AML-193 (cell line): Measurements from ENCODE around the gene FAM177A1.
"Not testable (repeated sequence)": the region's sequence is repeated elsewhere in the genome, so short reads cannot be mapped to it uniquely, and the experiment has no call there.

ENCODE experiments used
- DNase-seq, 2 experiments: peaks; one replicate each; lab custom pipeline; 2025; lab: John Stamatoyannopoulos, UW

The FAM177A1 gene, protein sequence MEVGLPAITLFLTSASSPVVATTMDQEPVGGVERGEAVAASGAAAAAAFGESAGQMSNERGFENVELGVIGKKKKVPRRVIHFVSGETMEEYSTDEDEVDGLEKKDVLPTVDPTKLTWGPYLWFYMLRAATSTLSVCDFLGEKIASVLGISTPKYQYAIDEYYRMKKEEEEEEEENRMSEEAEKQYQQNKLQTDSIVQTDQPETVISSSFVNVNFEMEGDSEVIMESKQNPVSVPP

DNA sequence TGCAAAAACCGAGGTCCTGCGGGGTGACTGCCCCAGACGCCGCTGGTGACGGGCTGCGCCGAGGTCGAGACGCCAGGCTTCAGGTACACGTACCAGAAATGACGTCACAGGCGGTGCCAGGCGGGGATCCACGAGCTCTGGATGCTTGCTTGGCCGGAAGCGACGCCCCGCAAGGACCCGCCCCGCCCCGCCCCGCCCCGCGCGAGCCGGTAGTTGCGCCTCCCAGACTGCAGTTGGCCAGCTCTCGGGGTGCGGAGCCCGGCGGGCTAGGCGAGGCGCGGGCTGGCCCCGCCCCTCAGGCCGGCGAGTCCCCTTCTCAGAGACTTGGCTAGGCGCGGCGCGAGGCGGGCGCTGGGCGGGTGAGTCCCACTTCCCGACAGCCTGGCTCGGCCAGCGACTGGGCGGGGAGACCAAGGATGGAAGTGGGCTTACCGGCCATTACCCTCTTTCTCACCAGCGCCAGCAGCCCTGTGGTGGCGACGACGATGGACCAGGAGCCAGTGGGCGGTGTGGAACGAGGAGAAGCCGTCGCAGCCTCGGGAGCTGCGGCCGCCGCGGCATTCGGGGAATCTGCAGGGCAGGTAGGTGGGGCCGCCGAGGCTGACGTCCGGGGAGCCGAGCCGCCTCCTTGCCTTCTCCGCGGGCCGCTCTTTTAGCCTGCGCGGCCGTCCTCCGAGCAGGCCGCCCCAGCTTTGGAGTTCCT, at the start of gene FAM177A1:
FAM177A1 (plus strand) TSS at position 225 of the 703 bp plus-strand sequence; CDS start at position 417, 192 bp downstream.
- peak; percentile 89 to 96 for DNase-seq

DNA sequence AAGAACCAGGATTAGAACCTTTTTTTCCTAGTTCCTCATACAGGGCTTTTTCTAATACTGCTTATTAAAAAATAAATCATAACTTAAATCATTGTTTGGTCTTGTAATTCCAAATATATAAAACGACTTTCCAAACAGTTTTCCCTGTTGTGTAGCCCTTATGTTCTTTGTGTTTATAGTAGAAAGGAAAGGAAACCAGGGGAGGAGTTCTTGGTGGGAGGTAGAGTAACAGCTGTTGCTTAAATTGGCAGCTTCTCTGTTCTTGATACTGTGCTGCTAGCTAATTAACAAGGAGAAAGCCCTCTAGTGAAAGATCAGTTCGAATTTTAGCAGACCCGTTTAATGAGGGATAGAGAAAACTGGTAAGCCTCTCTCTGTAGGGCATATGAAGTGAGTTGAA, 48.3 kb upstream of the FAM177A1 start:
- DNase-seq = no peak

DNA sequence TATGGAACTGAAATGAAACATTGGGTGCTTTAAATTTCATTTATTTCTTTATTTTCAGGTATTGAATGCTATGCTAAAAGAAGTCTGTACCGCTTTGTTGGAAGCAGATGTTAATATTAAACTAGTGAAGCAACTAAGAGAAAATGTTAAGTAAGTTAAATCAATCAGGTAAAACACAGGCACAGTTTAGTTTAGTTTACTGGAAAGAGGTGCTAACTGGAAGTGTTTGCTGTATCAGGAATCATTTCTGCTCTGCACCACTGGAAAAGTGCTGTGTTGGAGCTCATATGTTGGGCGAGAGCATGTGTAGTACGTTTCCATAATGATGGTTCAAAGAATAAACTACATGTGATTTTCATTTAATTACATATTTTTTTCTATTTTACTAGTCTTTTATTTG, 46.6 kb upstream of the FAM177A1 start:
- DNase-seq = no peak

DNA sequence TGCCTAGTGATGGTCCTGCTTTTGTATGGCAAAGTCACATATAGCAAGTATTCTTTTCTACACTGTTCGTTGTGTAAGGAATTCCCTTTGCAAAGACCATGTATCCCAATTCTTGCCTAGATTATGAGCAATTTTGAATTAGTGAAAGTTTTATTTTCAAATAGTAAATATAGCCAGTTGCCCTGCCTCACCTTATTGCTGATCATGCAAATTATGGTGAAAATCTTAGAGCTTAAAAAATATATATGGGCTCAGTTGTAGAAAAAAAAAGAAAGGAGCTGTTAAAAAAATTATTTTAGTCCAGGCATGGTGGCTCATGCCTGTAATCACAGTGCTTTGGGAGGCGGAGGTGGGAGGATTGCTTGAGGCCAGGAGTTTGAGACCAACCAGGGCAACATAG, 44.5 kb upstream of the FAM177A1 start:
- DNase-seq = no peak

DNA sequence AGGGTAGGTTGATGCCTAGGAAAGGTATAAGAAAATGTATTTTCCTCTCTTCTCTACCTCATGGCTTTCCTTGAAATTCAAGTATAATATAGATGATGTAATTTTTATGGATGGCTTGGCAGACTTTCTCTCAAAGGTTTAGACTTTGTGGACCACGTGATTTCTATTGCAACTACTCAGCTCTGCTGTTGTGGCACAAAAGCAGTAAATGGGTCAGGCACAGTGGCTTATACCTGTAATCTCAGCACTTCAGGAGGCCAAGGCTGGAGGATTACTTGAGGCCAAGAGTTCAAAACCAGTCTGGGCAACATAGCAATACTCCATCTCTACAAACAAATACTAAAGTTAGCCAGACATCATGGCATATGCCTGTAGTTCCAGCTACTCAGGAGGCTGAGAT, 41.2 kb upstream of the FAM177A1 start:
- no peak for DNase-seq

DNA sequence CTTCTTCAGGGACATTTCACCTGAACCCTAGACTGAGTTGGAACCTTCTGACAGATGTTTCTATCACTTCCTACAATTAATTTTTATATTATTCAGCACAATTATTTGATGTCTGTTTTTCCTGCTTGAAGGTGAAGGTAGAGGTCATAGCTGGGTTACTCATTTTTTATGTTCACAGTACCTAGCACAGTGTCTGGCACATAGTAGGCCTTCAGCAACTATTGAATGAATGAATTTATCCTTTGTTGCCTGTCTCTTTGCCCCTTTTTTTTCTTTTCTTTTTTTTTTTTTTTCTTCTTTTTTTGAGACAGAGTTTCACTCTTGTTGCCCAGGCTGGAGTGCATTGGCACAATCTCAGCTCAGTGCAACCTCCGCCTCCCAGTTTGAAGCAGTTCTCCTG, 29.5 kb upstream of the FAM177A1 start:
- no peak for DNase-seq

DNA sequence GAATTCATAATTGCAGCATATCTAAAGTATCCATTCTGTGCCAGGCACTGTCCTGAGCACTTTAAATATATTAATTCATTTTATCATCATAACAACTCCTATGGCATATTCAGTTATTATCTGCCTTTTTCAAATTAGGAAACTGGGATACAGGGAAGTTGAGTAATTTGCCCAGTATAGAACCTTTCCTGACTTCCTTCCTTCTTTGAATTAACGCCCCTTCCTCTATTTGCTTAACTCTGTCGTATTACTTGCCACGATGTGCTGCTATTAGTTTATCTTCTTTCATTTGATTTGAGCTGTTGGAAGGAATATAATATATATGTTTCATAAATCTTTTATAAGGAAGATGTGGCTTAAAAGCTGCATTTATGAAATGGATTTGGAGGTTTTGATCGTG, 25.4 kb upstream of the FAM177A1 start:
- peak in 1 of 2 experiments; percentile 6 for DNase-seq

DNA sequence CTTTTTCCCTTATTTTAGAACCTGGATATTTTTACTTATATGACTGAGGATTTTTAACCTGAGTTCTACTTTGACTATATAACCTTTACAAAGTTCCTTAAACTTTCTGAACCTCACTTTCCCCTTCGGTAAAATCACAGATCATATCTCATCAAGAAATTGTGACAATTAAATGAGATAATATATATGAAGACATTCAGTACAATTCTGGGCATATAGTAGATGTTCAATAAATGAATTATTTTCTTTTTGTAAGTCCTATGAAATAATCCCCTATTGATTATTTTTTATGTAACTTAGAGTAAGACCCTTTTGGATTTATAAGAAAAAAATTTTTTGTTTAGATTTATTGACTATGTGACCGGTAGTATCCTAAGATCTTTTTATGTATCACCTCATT, 17.6 kb upstream of the FAM177A1 start:
- DNase-seq = no peak

DNA sequence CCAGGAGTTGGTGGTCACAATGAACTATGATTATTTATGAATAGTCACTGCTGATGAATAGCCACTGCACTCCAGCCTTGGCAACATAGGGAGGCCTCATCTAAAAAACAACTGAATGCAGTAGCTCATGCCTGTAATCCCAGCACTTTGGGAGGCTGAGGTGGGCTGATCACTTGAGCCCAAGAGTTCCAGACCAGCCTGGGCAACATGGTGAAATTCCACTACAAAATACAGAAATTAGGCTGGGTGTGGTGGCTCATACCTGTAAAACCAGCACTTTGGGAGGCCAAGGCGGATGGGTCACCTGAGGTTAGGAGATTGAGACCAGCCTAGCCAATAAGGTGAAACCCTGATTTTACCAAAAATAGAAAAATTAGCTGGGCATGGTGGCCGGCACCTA, 13.5 kb upstream of the FAM177A1 start:
- no peak for DNase-seq

DNA sequence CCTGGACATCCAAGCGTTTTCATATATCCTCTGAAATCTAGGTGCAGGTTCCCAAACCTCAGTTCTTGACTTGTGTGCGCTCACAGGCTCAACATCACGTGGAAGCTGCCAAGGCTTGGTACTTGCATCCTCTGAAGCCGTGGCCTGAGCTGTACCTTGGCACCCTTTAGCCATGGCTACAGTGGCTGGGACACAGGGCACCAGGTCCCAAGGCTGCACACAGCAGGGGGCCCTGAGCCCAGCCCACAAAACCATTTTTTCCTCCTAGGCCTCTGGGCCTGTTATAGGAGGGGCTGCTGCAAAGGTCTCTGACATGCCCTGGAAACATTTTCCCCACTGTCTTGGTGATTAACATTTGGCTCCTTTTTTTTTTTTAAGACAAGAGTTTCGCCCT, 11.6 kb upstream of the FAM177A1 start:
- no peak for DNase-seq

DNA sequence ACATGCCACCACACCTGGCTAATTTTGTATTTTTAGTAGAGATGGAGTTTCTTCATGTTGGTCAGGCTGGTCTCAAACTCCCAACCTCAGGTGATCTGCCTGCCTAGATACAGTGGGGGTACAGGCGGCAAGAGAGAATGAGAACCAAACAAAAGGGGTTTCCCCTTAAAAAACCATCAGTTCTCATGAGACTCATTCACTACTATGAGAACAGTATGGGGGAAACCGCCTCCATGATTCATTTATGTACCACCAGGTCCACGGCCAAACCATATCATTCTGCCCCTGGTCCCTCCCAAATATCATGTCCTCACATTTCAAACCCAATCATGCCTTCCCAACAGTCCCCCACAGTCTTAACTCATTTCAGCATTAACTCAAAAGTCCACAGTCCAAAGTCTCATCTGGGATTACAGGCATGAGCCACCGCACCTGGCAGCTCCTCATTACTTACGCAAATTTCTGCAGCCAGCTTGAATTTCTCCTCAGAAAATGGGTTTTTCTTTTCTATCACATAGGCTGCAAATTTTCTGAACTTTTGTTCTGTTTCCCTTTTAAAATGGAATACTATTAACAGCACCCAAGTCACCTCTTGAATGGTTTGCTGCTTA, 11.0 kb upstream of the FAM177A1 start:
- not testable (repeated sequence) for DNase-seq

DNA sequence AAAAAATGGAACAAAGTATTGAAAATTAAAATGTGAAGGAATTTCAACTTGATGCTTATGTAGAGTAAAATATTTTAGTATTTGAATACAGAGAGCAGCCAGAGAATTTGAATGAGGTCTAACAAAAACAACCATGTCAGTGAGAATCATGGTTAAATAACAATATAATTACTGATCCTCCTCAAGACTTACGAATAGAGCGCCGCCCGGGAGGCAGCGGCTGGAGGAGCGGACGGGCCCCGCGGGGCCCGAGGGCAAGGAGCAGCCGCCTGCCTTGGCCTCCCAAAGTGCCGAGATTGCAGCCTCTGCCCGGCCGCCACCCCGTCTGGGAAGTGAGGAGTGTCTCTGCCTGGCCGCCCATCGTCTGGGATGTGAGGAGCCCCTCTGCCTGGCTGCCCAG, 7.8 kb upstream of the FAM177A1 start:
- not testable (repeated sequence) for DNase-seq

DNA sequence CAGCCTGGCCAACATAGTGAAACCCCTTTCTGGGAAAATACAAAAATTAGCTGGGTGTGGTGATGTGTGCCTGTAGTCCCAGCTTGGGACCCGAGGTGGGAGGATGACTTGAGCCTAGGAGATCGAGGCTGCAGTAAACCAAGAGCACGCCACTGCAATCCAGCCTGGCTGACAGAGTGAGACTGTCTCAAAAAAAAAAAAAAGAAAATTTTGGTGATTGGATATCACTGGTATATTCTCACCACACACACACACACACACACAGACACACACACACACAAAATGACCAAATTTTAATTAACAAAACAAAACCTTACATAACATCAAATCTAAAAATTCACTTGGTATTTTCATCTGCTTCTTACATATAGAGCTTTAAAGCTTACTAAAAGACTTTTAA, 3.4 kb upstream of the FAM177A1 start:
- DNase-seq = no peak

DNA sequence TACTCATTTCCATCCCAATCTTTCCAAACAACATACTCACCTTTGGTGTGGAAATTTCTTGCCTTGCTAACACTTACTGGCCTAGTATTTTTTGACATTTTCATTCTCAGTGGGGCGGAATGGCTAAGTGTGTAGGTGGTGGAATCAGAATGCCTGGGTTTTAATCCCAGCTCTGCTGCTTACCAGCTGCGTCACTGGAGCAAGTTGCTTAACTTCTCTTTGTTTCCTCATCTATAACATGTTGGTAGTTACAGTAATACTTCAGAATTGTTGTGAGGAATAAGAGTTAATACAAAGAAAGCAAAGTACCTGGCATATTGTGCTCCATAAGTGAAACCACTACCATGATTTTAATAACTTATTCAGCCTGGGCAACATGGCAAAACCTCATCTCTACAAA, 3.0 kb upstream of the FAM177A1 start:
- no peak for DNase-seq

DNA sequence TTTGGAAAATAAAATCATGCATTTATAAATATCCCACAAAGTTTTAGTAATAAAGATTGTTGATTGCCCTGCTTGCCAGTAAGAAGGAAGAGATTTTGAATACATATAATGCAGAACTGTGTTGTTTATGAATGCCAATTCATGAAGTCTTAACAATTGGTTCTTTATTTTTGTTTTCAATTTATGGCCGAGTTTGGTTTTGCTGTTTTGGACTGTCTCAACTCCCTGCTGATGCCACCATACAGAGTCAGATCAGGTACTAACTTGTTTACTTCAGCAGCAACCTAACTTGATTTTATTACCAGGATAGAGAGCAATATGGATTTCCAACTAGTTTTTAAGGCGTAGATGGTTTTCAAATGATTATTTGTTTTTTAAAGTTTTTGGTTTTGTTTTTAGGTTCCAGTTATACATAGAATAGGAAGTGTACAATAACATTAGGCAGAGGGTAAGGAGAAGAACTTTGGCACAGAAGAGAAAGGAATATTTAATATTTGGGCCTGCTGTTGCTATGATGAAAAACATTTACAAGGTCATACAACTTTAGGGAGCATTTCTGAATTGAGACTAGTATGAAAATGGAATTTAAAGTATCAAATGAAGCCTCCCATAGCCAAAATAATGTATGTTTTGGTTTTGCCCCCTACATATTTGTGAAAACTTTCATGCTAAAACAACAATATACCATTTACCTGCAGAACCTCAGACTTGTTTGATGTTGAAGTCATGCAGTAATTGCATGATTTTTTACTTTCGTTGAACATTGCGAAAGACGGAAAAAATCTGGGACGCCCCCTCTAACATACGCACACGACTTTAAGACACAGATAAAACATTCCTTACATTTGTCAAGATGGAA, 904 bp upstream of the FAM177A1 start:
- peak in 1 of 2 experiments; percentile 30 for DNase-seq

DNA sequence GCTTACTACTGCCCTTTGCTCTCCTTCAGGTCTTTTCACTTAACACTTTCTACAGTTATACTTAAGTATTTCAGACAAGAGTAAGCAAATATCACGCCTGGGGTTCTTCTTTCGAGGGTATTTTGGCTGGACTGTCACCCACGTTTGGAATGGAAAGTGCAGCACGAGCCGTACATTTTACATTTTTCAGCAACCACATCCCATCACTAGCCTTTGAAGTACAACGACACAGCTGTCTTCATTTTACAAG, 349 bp upstream of the FAM177A1 start:
- DNase-seq = no peak

DNA sequence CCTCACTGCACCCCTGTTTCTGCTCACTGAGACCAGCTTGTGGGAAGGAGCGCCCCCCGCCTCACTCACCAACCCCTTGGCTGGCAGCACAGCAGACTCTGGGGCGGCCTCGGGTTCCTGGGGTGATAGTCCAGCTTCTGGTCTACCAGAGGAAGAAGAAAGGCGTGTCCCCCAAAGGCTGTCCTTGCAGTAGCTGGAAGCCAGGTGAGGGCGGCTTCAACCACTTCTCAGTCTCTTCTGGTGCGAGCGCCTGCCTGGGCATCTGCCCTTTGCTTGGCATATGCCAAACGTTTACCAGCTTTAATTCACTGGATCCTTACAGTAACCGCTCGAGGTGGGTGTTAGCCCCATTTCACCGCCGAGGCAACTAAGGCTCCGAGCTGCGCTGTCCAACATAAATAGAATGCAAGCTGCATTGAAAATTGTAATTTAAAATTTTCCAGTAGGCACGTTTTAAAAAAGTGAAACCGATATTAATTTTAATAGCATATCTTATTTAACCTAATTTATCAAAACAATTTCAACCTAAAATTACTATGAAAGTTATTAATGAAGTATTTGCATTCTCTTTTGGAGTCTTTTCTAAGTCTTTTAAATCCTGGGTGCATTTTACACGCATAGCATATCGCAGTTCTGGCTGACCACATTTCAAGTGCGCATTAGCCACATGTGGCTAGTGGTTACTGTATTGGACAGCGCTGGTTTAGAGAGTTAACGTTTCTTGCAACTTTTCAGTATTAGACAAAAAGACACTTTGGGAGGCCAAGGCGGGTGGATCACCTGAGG, 872 bp downstream of the FAM177A1 start:
- peak; percentile 38 to 43 for DNase-seq

DNA sequence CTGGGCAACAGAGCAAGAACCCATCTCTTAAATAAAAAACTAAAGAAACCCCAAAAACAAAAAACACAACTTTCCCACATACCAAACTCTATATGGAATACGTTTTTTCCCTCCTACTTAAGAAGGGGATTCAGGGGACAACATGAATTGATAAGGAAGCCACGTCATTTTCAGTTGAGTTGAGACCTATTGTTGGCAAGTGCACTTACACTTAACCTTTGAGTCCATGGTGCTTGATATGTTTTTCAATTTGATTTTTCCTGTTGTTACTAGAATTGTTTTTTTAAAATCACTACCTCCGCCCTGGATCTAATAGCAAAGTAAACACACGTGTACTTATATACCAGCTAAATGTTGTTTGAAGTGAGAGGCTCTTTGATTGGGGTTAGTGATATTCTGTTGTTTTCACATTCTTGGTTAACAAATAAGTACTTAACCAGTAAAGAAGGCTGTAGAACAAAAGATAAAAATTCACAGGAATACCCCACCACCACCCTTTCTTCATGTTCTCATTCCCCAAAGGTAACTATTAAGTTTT, 2.0 kb downstream of the FAM177A1 start:
- DNase-seq = no peak

DNA sequence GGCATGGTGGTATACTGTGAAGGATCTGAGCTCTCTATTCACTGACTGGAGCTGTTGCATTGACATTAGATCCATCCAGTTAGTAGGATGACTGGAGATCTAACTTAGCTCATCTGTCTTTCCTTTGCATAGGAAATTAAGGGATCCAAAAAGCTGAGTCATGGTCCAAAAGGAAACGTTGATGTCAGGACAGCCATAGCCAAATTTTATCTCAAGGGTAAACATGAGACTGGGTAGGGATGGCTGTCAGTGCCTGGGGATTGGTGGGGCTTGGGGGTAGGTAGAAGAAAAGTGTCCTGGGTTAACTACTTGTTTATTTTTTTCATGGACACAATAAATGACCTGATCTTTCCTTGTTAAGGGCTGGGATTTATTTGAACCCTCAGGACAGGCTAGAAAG, 4.6 kb downstream of the FAM177A1 start:
- DNase-seq = no peak

DNA sequence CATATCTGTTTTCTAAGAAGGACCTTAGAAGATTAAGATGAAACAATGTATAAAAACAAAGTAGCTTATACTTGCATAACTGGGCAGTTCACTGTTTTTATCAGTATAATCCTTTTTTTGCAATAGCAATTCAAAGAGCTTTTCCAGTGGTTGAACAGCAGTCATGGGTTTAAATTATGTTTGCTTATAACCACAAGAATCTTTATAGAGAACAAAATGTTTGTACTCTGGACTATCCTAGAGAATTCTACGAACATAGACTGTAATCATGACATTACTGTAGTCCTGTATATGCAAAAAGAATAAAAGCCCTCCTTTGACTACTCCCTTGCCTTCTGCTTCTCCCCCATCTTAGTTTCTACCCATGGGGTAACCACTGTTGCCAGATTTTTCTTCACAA, 5.7 kb downstream of the FAM177A1 start:
- no peak for DNase-seq

DNA sequence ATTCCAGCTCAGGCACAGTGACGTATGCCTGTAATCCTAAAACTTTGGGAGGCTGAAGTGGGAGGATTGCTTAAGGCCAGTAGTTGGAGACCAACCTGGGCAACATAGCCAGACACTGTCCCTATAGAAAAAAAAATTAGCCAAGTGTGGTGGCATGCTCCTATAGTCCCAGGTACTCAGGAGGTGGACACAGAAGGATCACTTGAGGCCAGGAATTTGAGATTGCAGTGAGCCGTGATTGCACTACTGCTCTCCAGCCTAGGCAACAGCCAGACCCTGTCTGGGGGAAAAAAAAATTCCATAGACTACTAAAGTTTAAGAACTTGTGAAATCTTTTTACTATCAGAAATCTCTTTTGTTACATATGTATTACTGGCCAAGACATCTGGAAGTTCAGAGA, 6.6 kb downstream of the FAM177A1 start:
- no peak for DNase-seq
